Trophoblast cell (in vitro differentiated cells and primary cell): ENCODE results near the gene AJAP1.

Experiments
- DNase-seq, 2 donors: peaks; one replicate each; pipeline ENCODE4 v3.0.0-alpha.2; 2016
- H2AFZ ChIP-seq: 2 replicates; pipeline ENCODE4 v1.6.1; 2013; ENCODE audit warnings: low read length, moderate library complexity, mild to moderate bottlenecking; ENCODE audit not compliant: insufficient read depth, poor library complexity
- H2AK5ac ChIP-seq: 2 replicates; pipeline ENCODE4 v1.6.1; 2013; ENCODE audit warnings: mild to moderate bottlenecking, low read length
- H2BK120ac ChIP-seq: 2 replicates; pipeline ENCODE4 v1.6.1; 2013; ENCODE audit warnings: low read length, mild to moderate bottlenecking, moderate library complexity; ENCODE audit not compliant: insufficient read depth, poor library complexity
- H2BK12ac ChIP-seq: 2 replicates; pipeline ENCODE4 v1.6.1; 2013; ENCODE audit warnings: mild to moderate bottlenecking, low read length, moderate library complexity
- H2BK5ac ChIP-seq: 2 replicates; pipeline ENCODE4 v1.6.1; 2013; ENCODE audit warnings: low read length, low read depth, moderate library complexity, mild to moderate bottlenecking; ENCODE audit not compliant: poor library complexity
- H3K14ac ChIP-seq: 2 replicates; pipeline ENCODE4 v1.6.1; 2013; ENCODE audit warnings: mild to moderate bottlenecking, low read length
- H3K18ac ChIP-seq: 2 replicates; pipeline ENCODE4 v1.6.1; 2013; ENCODE audit warnings: mild to moderate bottlenecking, low read length
- H3K23ac ChIP-seq: 2 replicates; pipeline ENCODE4 v1.6.1; 2013; ENCODE audit warnings: low read length
- H3K27ac ChIP-seq: 2 replicates; pipeline ENCODE4 v1.5.1; 2013; ENCODE audit warnings: low read depth, mild to moderate bottlenecking, inconsistent platforms, low read length, moderate library complexity
- H3K27me3 ChIP-seq: 2 replicates; pipeline ENCODE4 v1.6.1; 2013; ENCODE audit warnings: inconsistent platforms, mild to moderate bottlenecking, low read length, moderate library complexity; ENCODE audit not compliant: insufficient read depth
- H3K36me3 ChIP-seq, 2 experiments: 1 replicate in 1 of 2; 2 replicates in 1 of 2; pipeline ENCODE4 v1.6.1; 2013; ENCODE audit warnings: low read length in 2 of 2, mild to moderate bottlenecking in 2 of 2, moderate library complexity in 1 of 2; ENCODE audit not compliant: insufficient read depth in 2 of 2, control insufficient read depth in 1 of 2
- H3K4ac ChIP-seq: 2 replicates; pipeline ENCODE4 v1.6.1; 2013; ENCODE audit warnings: low read depth, mild to moderate bottlenecking, low read length, moderate library complexity
- H3K4me1 ChIP-seq, 2 experiments: 1 replicate in 1 of 2; 2 replicates in 1 of 2; pipeline ENCODE4 v1.6.1; 2013; ENCODE audit warnings: low read length in 2 of 2, mild to moderate bottlenecking in 2 of 2, moderate library complexity in 1 of 2; ENCODE audit not compliant: insufficient read depth in 2 of 2, control insufficient read depth in 1 of 2
- H3K4me2 ChIP-seq: 2 replicates; pipeline ENCODE4 v1.6.1; 2013; ENCODE audit warnings: inconsistent platforms, mild to moderate bottlenecking, low read length, moderate library complexity
- H3K4me3 ChIP-seq: 2 replicates; pipeline ENCODE4 v1.5.1; 2013; ENCODE audit warnings: mild to moderate bottlenecking, low read depth, low read length, inconsistent platforms
- H3K79me1 ChIP-seq: one replicate; pipeline ENCODE4 v1.6.1; 2013; ENCODE audit warnings: low read length
- H3K79me2 ChIP-seq: 2 replicates; pipeline ENCODE4 v1.6.1; 2013; ENCODE audit warnings: low read length, mild to moderate bottlenecking; ENCODE audit not compliant: control insufficient read depth, insufficient read depth, poor library complexity
- H3K9ac ChIP-seq: 2 replicates; pipeline ENCODE4 v1.6.1; 2013; ENCODE audit warnings: mild to moderate bottlenecking, low read length
- H3K9me3 ChIP-seq: 2 replicates; pipeline ENCODE4 v1.6.1; 2013; ENCODE audit warnings: low read depth, mild to moderate bottlenecking, control low read depth, inconsistent platforms, low read length; ENCODE audit not compliant: insufficient read depth
- H4K12ac ChIP-seq: 2 replicates; pipeline ENCODE4 v1.6.1; 2013; ENCODE audit warnings: low read depth, mild to moderate bottlenecking, low read length, moderate library complexity
- H4K8ac ChIP-seq: 2 replicates; pipeline ENCODE4 v1.6.1; 2013; ENCODE audit warnings: low read depth, mild to moderate bottlenecking, low read length, moderate library complexity
- H4K91ac ChIP-seq: one replicate; pipeline ENCODE4 v1.6.1; 2013; ENCODE audit warnings: low read depth, mild to moderate bottlenecking, low read length, moderate library complexity
- WGBS: extraction: QIAGEN DNeasy Blood & Tissue Kit; methylation state at CpG from one replicate; pipeline ENCODE4 v1.1.7; 2013; ENCODE audit warnings: missing lambda C conversion rate; ENCODE audit not compliant: insufficient read length, insufficient coverage; ENCODE audit errors: extremely low coverage; 5-methylcytosine and 5-hydroxymethylcytosine counted together

Gene AJAP1

GRCh38 chr1:4694492-4694891, 40.1 kb downstream of the AJAP1 start:
- no peak overlapping the region for H3K23ac ChIP-seq

GRCh38 chr1:4695241-4695640, 40.8 kb downstream of the AJAP1 start:
- Histone ChIP-seq H3K18ac (no peak overlapping the region), H2BK12ac (no peak overlapping the region), H3K4ac (no peak overlapping the region), H3K23ac (no peak overlapping the region), H3K79me2 (no peaks in the 10 kb centered on the region), H3K27me3 (no peaks in the 10 kb centered on the region), H3K27ac (no peak overlapping the region), H4K91ac (no peak overlapping the region), H3K79me1 (no peaks in the 10 kb centered on the region), H2BK5ac (no peak overlapping the region), H2BK120ac (no peak overlapping the region), H3K4me3 (no peak overlapping the region), H3K14ac (no peak overlapping the region), H3K9me3 (peaks cover 1% of the 10 kb centered on the region), H3K9ac (no peak overlapping the region), H3K4me2 (no peak overlapping the region), H3K36me3 (no peaks in the 10 kb centered on the region), H4K8ac (no peak overlapping the region), H2AFZ (no peak overlapping the region), H4K12ac (no peak overlapping the region), H2AK5ac (no peak overlapping the region), H3K4me1 (no peaks in the 10 kb centered on the region)
- WGBS, result no CpG with 5 or more reads among the region's 8 CpGs
- no peak for DNase-seq

More at GRCh38 chr1:4694492-4694891, 40.1 kb downstream of the AJAP1 start:
- no peak overlapping the region for H3K4me2 ChIP-seq
- H3K9me3 ChIP-seq, result peaks cover 1% of the 10 kb centered on the region
- no CpG with 5 or more reads among the region's 9 CpGs for WGBS
- H3K18ac ChIP-seq, result no peak overlapping the region
- no peak overlapping the region for H3K9ac ChIP-seq
- no peak overlapping the region for H3K14ac ChIP-seq
- no peaks in the 10 kb centered on the region for H3K79me2 ChIP-seq
- no peak overlapping the region for H2AK5ac ChIP-seq
- H3K4me1 ChIP-seq, result no peaks in the 10 kb centered on the region
- no peaks in the 10 kb centered on the region for H3K79me1 ChIP-seq
- no peak overlapping the region for H2BK120ac ChIP-seq
- H4K91ac ChIP-seq, result no peak overlapping the region
- no peak overlapping the region for H3K27ac ChIP-seq
- H2BK12ac ChIP-seq, result no peak overlapping the region
- no peaks in the 10 kb centered on the region for H3K36me3 ChIP-seq
- H3K4me3 ChIP-seq, result no peak overlapping the region
- no peaks in the 10 kb centered on the region for H3K27me3 ChIP-seq
- H2AFZ ChIP-seq, result no peak overlapping the region
- DNase-seq, result no peak
- H4K12ac ChIP-seq, result no peak overlapping the region
- H3K4ac ChIP-seq, result no peak overlapping the region
- H4K8ac ChIP-seq, result no peak overlapping the region
- no peak overlapping the region for H2BK5ac ChIP-seq

- Histone ChIP-seq H3K14ac (no peak overlapping the region), H3K23ac (no peak overlapping the region), H3K9ac (no peak overlapping the region), H2AFZ (no peak overlapping the region), H3K27me3 (no peaks in the 10 kb centered on the region), H2BK5ac (no peak overlapping the region), H4K8ac (no peak overlapping the region), H3K4me2 (no peak overlapping the region), H2BK12ac (no peak overlapping the region), H3K4me3 (no peak overlapping the region), H3K18ac (no peak overlapping the region), H3K4me1 (no peaks in the 10 kb centered on the region), H4K12ac (no peak overlapping the region), H3K36me3 (no peaks in the 10 kb centered on the region), H4K91ac (no peak overlapping the region), H3K4ac (no peak overlapping the region), H3K79me2 (no peaks in the 10 kb centered on the region), H3K9me3 (peaks cover 1% of the 10 kb centered on the region), H3K27ac (no peak overlapping the region), H2AK5ac (no peak overlapping the region), H2BK120ac (no peak overlapping the region), H3K79me1 (no peaks in the 10 kb centered on the region)
- no peak for DNase-seq
- WGBS, result no CpG with 5 or more reads among the region's 12 CpGs
Observed at GRCh38 chr1:4696161-4696745, 41.8 kb downstream of the AJAP1 start.

GRCh38 chr1:4696753-4697152, 42.3 kb downstream of the AJAP1 start:
- H2AK5ac ChIP-seq, result no peak overlapping the region
- no peak overlapping the region for H2BK5ac ChIP-seq
- H3K79me2 ChIP-seq, result no peaks in the 10 kb centered on the region
- H3K4me2 ChIP-seq, result no peak overlapping the region
- no peak overlapping the region for H2BK120ac ChIP-seq
- no peak overlapping the region for H3K18ac ChIP-seq
- peaks cover 4% of the 10 kb centered on the region for H3K9me3 ChIP-seq
- H2AFZ ChIP-seq, result no peak overlapping the region
- H3K4me1 ChIP-seq, result no peaks in the 10 kb centered on the region
- H4K8ac ChIP-seq, result no peak overlapping the region
- H3K27me3 ChIP-seq, result no peaks in the 10 kb centered on the region
- no peak overlapping the region for H3K27ac ChIP-seq
- H3K4ac ChIP-seq, result no peak overlapping the region
- H2BK12ac ChIP-seq, result no peak overlapping the region
- no peak overlapping the region for H3K23ac ChIP-seq
- H4K91ac ChIP-seq, result no peak overlapping the region
- no peak overlapping the region for H3K14ac ChIP-seq
- no peak for DNase-seq
- H3K9ac ChIP-seq, result no peak overlapping the region
- H3K36me3 ChIP-seq, result no peaks in the 10 kb centered on the region
- no peaks in the 10 kb centered on the region for H3K79me1 ChIP-seq
- no peak overlapping the region for H3K4me3 ChIP-seq
- H4K12ac ChIP-seq, result no peak overlapping the region
- no CpG with 5 or more reads among the region's 2 CpGs for WGBS
